ENCODE results near the gene VENTX.

The VENTX gene

GRCh38 chr10:133201948-133202725 lies 35.5 kb upstream of the VENTX start:
- DNase-seq (ENCODE audit: low read depth, low spot score) = peak; percentile 18

GRCh38 chr10:133202778-133203651 lies 34.6 kb upstream of the VENTX start:
- DNase-seq (ENCODE audit: low read depth, low spot score) = peak; percentile 60

- DNase-seq (ENCODE audit: low read depth, low spot score) = no peak
Measured at GRCh38 chr10:133203652-133204195, 33.9 kb upstream of the VENTX start.

GRCh38 chr10:133204226-133205015 lies 33.2 kb upstream of the VENTX start:
- DNase-seq (ENCODE audit: low read depth, low spot score) = no peak

GRCh38 chr10:133205146-133205545 lies 32.5 kb upstream of the VENTX start:
- DNase-seq (ENCODE audit: low read depth, low spot score) = no peak

- no peak for DNase-seq (ENCODE audit: low read depth, low spot score)
Measured at GRCh38 chr10:133206356-133207040, 31.2 kb upstream of the VENTX start.

- DNase-seq (ENCODE audit: low read depth, low spot score) = no peak
Measured at GRCh38 chr10:133207041-133207600, 30.5 kb upstream of the VENTX start.

GRCh38 chr10:133207627-133208026 lies 30.0 kb upstream of the VENTX start:
- DNase-seq (ENCODE audit: low read depth, low spot score) = no peak

- DNase-seq (ENCODE audit: low read depth, low spot score) = no peak
Measured at GRCh38 chr10:133208466-133208865, 29.2 kb upstream of the VENTX start.

- no peak for DNase-seq (ENCODE audit: low read depth, low spot score)
Measured at GRCh38 chr10:133209117-133209516, 28.5 kb upstream of the VENTX start.

GRCh38 chr10:133209641-133210040 lies 28.0 kb upstream of the VENTX start:
- no peak for DNase-seq (ENCODE audit: low read depth, low spot score)

- DNase-seq (ENCODE audit: low read depth, low spot score) = no peak
Measured at GRCh38 chr10:133210398-133211140, 27.1 kb upstream of the VENTX start.

- no peak for DNase-seq (ENCODE audit: low read depth, low spot score)
Measured at GRCh38 chr10:133211141-133211830, 26.4 kb upstream of the VENTX start.

- no peak for DNase-seq (ENCODE audit: low read depth, low spot score)
Measured at GRCh38 chr10:133211959-133212852, 25.4 kb upstream of the VENTX start.

GRCh38 chr10:133212853-133213494 lies 24.7 kb upstream of the VENTX start:
- DNase-seq (ENCODE audit: low read depth, low spot score) = no peak

- DNase-seq (ENCODE audit: low read depth, low spot score) = no peak
Measured at GRCh38 chr10:133213641-133214467, 23.8 kb upstream of the VENTX start.
